Endometrial microvascular endothelial cells (primary cell): ENCODE data around the gene MEIKIN. TPM values are rescaled to one million over a fixed set of nuclear protein-coding genes. Genes with fewer than 3 reads are reported as not detected.
"Not testable (repeated sequence)": the region's sequence is repeated elsewhere in the genome, so short reads cannot be mapped to it uniquely, and the experiment has no call there.

Source experiments
- in situ Hi-C: cut with HindIII; loops from 2 replicates; pipeline ENCODE4 v1.10.0; 2017; ENCODE audit warnings: low sequenced_read_pairs, low pct_unique_long_range_greater_than_20kb; ENCODE audit errors: inconsistent ontology term
- total RNA-seq: library from RNA; depleted of rRNA; stranded (reverse); fragments of >200 nt; gene quantifications from one replicate; pipeline ENCODE4 v1.2.3, GENCODE V29; 2015; ENCODE audit errors: inconsistent ontology term

Gene MEIKIN
- total RNA-seq, 1 donor from 2014 or later = not detected

- in situ Hi-C loops = not testable (repeated sequence)
Measured at GRCh38 chr5:131832702-131833101, 112.8 kb downstream of the MEIKIN start.

GRCh38 chr5:131825404-131826013 lies 120.0 kb downstream of the MEIKIN start:
- in situ Hi-C loops = no loop called here

- in situ Hi-C loops = no loop called here
Measured at GRCh38 chr5:131824631-131825030, 120.8 kb downstream of the MEIKIN start.

- in situ Hi-C loops = no loop called here
Measured at GRCh38 chr5:131821221-131821620, 124.2 kb downstream of the MEIKIN start.

GRCh38 chr5:131818001-131818724 lies 127.3 kb downstream of the MEIKIN start:
- in situ Hi-C loops = no loop called here

GRCh38 chr5:131814990-131815389 lies 130.5 kb downstream of the MEIKIN start:
- in situ Hi-C loops = no loop called here

- in situ Hi-C loops = no loop called here
Measured at GRCh38 chr5:131812371-131813160, 132.9 kb downstream of the MEIKIN start.

GRCh38 chr5:131810510-131811249 lies 134.8 kb downstream of the MEIKIN start:
- in situ Hi-C loops = no loop called here

- in situ Hi-C loops = no loop called here
Measured at GRCh38 chr5:131796793-131797693, 148.4 kb downstream of the MEIKIN start, which contains the start of gene FNIP1. FNIP1 (minus strand) TSS chr5:131797017; CDS start chr5:131796921, 96 bp downstream.

GRCh38 chr5:131795879-131796792 lies 149.3 kb downstream of the MEIKIN start:
- in situ Hi-C loops = no loop called here

GRCh38 chr5:131795228-131795627 lies 150.2 kb downstream of the MEIKIN start:
- in situ Hi-C loops = no loop called here

- in situ Hi-C loops = no loop called here
Measured at GRCh38 chr5:131794586-131794985, 150.9 kb downstream of the MEIKIN start.

GRCh38 chr5:131792896-131793295 lies 152.6 kb downstream of the MEIKIN start:
- in situ Hi-C loops = no loop called here

GRCh38 chr5:131791866-131792265 lies 153.6 kb downstream of the MEIKIN start:
- in situ Hi-C loops = no loop called here

GRCh38 chr5:131790550-131790949 lies 154.9 kb downstream of the MEIKIN start:
- in situ Hi-C loops = no loop called here

GRCh38 chr5:131789765-131790164 lies 155.7 kb downstream of the MEIKIN start:
- in situ Hi-C loops = no loop called here

GRCh38 chr5:131787736-131788135 lies 157.7 kb downstream of the MEIKIN start:
- in situ Hi-C loops = no loop called here
